Dedifferentiated amniotic fluid mesenchymal stem cell (primary cell): ENCODE results near the gene VEZT.
"Not testable (repeated sequence)": the region's sequence is repeated elsewhere in the genome, so short reads cannot be mapped to it uniquely, and the experiment has no call there.

Experiments
- DNase-seq: peaks from one replicate; pipeline ENCODE4 v3.0.0-alpha.2; 2016; ENCODE audit errors: extremely low spot score

Gene VEZT, protein sequence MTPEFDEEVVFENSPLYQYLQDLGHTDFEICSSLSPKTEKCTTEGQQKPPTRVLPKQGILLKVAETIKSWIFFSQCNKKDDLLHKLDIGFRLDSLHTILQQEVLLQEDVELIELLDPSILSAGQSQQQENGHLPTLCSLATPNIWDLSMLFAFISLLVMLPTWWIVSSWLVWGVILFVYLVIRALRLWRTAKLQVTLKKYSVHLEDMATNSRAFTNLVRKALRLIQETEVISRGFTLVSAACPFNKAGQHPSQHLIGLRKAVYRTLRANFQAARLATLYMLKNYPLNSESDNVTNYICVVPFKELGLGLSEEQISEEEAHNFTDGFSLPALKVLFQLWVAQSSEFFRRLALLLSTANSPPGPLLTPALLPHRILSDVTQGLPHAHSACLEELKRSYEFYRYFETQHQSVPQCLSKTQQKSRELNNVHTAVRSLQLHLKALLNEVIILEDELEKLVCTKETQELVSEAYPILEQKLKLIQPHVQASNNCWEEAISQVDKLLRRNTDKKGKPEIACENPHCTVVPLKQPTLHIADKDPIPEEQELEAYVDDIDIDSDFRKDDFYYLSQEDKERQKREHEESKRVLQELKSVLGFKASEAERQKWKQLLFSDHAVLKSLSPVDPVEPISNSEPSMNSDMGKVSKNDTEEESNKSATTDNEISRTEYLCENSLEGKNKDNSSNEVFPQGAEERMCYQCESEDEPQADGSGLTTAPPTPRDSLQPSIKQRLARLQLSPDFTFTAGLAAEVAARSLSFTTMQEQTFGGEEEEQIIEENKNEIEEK

DNA sequence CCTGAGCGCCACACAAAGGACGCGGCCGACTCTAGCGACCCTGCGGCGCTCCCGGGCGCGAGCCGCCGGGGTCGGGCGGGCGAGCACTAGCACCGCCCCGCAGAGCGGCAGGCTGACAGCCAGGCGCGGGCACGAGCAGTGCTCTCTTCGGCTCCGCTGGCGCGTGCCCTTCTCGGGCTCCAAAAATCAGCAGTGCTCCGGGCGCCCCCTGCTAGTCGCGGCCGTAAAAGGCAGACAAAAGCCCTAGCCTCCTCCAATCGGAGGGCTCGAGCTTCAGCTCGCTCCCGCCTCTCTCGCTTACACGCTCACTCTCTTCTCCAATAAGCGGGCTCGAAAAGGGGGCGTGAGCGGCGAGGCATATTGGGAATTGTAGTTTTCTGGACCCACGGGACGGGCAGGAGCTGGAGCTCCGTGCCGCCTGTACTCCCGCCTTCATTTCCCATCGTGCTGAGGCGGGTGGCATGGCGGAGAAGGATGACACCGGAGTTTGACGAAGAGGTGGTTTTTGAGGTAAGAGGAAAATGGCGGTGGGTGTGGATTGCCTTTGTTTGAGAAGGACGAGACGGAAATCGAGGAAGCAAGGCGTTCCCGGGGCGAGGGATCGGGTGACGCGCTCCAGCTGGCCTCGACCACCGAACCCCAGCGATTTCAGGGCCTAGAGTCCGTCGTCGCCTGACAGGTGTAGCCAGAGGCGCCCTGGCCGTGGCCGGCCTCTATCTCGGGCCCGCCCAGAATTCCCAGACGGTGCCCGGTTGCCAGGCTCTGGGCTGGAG, at the start of gene VEZT, which contains the start of gene FGD6:
VEZT (plus strand) TSS at position 431 of the 773 bp plus-strand sequence; CDS start at position 475, 44 bp downstream.
FGD6 (minus strand) TSS at position 91 of the 773 bp plus-strand sequence. CDS start 227 bp downstream, outside the sequence.
- peak; percentile 100 for DNase-seq

DNA sequence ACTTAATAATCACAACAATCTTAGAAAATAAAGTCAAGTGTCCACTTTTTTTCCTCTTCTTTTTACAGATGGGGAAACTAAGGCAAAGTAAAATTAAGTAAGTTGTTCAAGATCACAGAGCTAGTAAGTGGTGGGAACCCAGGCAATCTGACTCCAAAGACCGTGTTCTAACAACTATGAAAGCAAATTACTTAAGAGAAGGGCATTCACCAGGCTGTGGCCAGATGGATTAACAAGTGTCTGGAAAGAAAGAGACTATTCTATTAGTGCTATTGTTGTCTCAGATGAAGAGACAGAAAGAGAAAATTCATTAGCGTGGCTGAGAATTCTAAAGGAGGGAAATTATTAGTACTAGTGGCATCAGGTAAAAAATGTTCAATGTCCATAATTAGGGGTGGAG, 48.9 kb upstream of the VEZT start:
- DNase-seq = no peak

DNA sequence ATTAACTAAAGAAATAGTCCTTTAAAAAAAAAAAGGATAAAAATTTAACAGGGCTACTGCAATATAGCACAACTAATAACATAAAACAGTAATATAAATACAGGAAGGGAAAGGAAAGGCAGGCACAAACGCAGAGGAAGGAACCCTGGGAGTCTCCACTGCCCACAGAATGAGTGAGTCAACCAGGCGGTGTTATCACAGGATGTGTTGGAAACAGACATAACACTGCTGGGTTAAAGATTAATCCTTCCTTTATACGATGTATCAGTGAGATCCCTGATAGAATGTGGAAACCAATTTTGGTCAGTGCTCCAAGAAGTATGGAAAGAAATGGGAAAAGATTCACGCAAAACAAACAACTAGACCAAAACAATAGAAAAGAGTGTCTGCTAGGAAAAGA, 48.2 kb upstream of the VEZT start:
- DNase-seq = peak; percentile 15

DNA sequence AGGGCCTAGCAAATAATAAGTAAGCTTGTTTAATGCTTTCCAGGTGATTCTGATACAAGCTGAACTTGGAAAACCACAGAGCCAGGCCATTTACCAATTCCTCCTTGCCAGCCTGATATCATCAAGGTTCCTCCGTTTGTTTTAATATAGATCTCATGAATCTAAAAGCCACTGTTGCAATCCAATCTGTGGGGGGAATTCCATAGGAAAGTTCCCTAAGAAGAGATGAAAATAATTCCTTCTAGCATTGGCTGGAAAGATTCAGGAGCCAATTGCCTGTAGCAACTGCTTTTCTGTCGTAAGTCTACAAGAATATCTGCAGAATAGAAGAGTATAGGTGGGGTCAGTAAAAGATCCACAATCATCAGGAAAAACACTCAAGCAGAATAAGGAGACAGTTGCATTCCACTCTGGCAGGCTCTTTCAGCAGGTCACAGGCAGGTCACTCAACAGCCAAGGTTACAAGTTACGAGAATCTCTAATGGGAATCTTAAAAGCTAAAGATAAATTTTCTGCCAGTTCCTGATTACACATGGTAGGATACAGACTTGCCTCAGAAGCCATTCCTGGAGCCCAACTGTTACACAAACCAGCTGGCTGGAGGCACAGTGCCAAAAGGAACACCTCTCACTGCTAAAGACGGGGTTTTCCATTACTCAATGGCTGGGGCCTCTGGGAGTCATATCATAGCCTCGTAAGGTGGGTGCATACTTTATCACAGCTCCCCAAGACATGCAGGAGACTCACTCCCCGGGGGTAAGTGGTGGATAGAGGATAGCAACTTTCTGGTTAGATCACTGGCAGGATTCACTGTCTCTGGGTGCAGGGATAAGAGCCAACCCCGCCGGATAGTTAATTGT, 44.0 kb upstream of the VEZT start:
- peak; percentile 16 for DNase-seq

DNA sequence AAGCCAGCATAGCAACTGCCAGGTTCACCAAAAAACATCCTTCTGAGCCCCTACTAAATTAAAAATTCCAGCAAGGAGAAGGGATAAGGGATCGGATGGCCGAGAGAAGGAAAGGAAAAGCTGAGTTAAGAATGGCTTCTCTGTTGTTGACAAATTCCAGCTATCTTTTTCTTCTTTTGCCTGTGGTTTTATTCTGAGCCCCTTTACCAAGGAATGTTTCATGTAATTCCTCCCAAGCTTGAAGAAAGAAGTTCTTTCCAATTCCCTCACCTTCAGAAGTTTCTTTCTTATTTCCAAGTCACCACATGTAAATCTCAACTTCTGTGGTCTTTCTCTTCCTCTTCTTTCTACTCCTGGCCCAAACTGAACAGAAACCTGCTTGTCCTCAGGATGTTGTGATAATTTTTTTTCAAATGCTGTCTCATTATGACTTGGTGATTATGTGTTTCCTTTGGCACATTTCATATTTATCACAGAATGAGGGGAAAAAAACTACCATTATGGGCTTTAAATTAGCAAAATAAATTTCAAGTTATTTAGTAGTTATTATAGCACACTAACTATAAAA, 40.3 kb upstream of the VEZT start:
- no peak for DNase-seq

DNA sequence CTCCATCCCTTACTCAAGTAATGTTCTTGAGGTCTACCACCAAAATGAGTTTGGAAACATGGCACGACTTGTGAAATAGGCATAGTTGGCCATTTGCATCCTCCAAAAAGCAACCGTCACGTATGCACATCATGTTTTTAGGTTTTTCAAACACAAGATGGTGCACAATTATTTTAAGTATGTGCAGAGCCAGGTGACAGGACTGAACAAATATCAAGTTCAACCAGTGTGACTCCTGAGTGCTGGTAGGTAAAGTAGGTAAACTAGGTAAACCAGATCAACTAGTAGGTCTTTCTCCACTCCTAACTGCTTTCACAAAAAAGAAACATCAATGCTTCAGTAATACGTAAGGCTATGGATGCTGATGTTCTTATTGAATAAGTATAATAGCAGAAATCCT, 39.5 kb upstream of the VEZT start:
- no peak for DNase-seq

DNA sequence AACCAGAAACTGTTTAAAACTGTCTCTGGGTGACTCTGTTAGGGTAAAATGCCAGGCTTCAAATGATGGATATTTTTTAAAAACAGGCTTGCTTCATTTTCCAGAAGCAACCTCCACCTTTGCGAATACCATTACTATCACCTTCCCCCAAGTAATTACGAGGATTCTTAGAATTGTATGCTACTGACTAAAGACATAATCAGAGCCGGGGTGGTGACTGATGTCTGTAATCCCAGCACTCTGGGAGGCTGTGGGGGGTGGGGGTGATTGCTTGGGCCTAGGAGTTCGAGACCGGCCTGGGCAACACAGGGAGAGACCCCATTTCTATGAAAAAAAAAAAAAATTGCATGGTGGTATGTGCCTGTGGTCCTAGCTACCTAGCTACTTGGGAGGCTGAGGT, 38.6 kb upstream of the VEZT start:
- DNase-seq = no peak

DNA sequence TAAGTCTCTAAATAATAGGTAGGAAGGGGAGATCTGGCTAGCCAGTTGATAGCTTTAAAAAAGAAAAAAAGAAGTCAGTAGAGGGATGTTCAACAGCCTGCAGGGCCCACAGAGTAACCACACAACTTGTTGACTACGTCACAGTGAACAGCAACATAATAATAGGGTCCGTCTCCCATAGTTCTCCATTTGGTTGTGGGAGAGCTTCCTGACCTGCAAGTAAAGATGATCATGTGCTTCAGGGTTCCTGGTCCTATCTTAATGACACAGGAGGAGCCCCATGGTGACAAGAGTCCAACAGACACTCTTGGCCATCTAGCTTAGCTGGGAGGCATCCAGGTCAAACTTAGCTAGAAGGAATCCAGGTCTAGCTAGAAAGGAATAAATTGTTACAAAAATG, 36.5 kb upstream of the VEZT start:
- DNase-seq = no peak

DNA sequence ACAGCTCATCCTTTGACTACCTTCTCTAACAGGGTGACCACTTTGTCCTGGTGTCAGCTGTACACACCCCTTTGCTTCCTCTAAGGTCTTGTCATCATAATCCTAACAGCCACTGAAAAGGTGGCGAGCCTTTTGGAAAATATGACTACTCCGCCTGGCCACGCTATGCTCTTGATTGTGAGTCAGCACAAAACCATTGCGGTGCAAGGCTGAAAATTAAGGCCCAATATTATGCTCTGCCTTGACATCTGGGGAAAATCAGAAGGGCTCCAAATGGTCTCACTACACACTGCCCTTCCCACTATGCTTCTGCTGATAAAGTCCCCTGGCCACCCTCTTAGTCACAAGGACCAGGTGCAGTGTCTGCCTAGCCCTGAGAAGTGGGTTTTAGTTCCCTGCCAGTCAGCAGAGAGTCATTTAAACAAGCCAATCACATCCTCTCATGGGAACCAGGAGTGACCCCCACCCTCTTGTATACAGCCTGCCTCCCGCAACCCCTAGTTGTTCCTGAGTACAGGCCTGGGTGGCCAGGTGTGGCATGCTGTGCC, 34.7 kb upstream of the VEZT start:
- peak; percentile 80 for DNase-seq

DNA sequence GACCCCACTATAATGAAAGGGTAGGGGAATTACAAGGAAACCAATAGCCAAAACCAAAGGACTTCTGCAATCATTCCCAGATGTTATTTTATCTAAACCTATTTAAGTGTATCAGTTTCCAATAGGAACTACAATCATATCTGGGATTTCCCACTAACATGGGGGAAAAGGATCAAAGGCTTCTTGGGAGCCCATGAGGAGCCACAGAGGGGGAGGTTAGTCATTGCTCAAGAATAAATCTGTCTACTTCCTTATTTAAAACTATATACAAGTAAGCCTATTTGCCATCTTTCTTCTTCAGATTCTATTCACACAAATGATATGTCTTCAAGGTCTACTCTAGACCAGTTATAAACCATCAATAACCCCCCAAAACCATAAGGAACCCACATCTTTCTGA, 33.5 kb upstream of the VEZT start:
- no peak for DNase-seq

DNA sequence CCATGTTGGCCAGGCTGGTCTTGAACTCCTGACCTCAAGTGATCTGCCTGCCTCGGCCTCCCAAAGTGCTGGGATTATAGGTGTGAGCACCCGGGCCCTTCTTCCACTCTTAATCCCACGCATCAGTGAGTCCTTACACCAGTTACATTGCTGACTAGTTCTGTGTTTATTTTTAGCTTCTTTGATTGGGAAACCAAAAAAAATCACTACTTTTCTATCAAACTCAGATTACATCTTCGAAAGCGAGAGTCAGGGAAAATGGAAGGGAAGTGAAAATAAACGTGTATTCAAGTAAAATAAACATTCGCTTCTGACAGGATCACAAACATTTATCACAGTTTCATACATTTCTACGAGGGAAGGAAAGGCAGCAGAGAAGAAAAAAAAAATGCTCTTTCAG, 32.5 kb upstream of the VEZT start:
- no peak for DNase-seq

DNA sequence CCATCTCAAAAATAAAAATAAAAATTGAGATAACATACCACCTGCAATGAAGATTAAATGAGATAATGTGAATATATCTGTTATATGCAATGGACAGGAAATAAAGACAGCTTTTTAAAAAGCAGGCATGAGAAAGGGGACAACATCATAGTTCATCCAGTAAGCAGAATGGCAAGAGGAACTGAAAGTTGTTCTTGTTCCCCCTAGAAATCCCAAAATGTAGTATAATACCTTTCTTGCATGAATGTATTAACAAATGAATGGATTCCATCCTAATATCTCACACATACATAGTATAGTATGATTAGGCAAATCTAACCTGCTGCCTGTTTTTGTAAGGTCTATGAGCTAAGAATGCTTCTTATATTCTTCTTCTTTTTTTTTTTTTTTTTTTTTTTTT, 31.8 kb upstream of the VEZT start:
- DNase-seq = no peak

DNA sequence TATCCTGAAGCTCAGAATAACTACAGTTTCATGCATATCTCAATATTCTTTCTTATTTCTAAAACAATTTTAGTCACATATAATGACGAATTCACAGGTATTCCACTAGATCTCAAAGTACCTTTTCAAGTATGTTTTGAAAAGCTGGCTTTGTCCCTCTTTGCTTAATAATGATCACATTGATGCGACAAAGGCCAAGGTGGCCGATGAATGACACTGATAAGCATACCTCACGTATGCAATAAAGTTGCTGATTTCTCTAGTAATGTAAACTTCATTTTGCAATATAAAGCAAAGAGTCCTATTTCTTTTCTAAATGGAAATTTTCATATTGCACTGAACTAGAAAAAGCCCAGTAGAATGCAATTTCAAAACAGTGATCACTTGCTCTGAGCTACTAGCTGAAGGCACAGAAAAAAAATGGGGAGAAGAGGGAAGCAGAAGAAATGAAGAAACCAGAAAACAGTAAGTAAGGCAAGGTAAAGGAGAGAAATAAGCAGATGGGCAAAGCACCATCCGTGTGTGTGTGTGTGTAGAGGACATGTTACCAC, 29.7 kb upstream of the VEZT start:
- DNase-seq = no peak

DNA sequence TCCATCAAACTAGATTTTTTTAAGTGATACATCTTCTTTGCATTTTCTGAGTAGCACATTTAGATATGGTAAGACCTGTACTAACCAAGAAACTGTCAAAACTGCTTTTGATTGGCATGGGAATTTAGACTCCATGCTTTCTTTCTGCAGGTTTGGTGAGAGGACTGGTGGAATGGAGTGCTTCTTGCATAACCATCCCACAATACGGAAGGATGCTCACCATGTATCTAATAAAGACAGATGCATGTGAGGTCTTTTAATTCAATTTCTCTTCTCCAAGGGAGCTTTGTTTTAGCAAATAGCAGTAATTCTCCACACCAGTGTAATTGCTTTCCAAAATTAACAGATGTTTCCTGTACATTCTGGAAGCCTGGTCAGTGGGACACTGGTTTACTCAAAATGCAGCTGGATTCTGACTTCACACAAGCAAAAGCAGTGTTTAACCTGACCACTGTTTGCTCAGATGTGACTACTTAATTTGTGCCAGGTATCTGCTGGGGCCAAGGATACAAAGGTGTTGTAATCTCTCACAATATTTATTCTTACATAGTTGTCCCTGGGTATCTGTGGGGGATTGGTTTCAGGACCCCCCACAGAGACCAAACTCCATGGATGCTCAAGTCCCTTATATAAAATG, 26.4 kb upstream of the VEZT start:
- no peak for DNase-seq

DNA sequence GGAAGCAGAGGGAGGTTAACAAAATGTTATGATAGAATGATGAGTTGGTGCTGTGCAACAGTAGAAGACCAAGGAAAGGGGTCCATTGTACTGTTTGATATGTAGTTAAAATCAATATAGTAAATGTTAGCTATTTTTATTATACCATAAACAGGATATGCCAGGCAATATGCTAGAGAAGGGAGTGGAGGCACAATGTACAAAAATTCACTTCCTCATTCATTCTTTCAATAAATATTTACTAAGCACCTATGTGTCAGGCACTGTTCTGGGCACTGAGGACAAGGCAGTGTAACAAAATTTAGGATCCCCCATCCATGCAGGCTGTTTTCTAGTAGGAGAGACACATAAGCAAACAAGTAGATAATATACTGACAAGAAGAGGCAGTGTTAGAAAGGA, 25.3 kb upstream of the VEZT start:
- DNase-seq = no peak

DNA sequence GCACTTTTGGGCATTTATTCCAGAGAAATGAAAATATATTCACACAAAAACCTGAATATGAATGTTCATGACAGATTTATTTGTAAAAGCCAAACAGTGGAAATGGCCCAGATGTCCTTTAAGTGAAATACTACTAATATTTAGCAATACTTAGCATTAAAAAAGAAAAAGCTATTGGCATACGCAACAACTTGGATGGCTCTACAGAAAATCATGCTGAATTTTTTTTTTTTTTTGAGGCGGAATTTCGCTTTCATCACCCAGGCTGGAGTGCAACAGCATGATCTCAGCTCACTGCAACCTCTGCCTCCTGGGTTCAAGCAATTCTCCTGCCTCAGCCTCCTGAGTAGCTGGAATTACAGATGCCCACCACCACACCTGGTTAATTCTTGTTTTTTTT, 24.5 kb upstream of the VEZT start:
- DNase-seq = no peak

DNA sequence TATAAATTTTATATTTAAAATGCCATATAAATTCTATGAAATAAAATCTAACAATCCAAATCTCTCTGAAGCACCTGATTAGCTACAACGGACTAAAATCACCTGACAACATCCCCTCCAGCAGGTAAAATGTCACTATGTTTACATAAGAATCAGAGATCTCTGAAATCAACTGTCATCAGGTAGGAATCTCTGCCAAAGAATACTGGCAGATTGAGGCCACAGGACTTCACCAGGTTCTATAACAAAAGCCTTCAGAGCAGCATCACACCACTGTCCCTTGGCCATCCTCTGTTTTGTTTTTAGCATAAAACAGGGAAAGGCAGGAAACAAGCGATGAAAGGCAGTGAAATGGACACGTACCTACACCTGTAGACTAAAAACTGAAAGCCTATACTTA, 22.5 kb upstream of the VEZT start:
- no peak for DNase-seq

DNA sequence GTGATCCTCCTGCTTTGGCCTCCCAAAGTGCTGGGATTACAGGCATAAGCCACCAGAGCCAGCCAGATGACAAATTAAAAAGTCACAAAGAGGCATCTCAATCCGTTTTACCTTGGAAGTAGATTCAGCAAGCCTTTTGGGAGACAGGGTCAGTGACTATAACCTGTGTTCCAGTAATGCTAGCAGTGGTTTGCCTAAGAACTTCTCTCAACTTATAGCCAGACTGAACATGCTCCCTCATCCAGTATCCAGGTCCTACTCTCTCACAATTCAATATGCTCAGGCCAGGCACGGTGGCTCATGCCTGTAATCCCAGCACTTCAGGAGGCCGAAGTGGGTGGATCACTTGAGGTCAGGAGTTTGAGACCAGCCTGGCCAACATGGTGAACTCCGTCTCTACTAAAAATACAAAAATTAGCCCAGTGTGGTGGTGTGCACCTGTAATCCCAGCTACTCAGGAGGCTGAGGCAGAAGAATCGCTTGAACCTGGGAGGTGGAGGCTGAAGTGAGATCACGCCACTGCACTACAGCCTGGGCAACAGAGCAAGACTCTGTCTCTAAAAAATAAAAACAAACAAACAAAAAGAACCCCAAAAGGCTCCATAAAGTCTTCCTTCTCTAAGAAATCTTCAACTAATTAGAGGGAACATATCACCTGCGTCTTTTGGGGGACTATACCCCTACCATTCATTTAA, 20.6 kb upstream of the VEZT start:
- DNase-seq = not testable (repeated sequence)

DNA sequence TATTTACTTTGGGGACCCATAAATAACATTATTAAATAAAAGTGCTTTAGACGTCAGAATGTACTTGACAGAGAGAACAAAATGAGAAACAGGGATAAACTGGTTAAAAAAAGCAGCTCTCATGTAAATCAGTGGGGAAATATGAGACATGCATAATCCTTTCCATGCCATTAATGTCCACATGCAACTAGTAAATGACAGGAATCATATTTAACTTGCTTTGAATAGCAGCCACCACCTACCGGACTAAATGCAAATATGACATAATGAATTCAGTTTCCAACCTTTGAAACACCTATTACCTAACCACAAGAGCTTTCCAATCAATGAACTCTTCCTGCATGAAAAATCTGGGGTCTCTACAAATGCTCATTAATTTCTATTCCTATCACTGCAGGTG, 20.0 kb upstream of the VEZT start:
- no peak for DNase-seq
